Lower leg skin (tissue), 3 donors: ENCODE data around the gene SWAP70.

Experiments
- CTCF ChIP-seq, 3 donors: fragments of 450-650 bp; IDR thresholded peaks; one replicate each; pipeline ENCODE4 v1.5.1; 2016; ENCODE audit warnings: antibody characterized with exemption in 3 of 3, mild to moderate bottlenecking in 3 of 3, moderate library complexity in 2 of 3
- POLR2A ChIP-seq, 2 donors: fragments of 450-650 bp; IDR thresholded peaks; one replicate each; pipeline ENCODE4 v1.6.1; 2016 to 2017; ENCODE audit warnings: antibody characterized with exemption in 2 of 2, mild to moderate bottlenecking in 1 of 2, moderate library complexity in 1 of 2

DNA sequence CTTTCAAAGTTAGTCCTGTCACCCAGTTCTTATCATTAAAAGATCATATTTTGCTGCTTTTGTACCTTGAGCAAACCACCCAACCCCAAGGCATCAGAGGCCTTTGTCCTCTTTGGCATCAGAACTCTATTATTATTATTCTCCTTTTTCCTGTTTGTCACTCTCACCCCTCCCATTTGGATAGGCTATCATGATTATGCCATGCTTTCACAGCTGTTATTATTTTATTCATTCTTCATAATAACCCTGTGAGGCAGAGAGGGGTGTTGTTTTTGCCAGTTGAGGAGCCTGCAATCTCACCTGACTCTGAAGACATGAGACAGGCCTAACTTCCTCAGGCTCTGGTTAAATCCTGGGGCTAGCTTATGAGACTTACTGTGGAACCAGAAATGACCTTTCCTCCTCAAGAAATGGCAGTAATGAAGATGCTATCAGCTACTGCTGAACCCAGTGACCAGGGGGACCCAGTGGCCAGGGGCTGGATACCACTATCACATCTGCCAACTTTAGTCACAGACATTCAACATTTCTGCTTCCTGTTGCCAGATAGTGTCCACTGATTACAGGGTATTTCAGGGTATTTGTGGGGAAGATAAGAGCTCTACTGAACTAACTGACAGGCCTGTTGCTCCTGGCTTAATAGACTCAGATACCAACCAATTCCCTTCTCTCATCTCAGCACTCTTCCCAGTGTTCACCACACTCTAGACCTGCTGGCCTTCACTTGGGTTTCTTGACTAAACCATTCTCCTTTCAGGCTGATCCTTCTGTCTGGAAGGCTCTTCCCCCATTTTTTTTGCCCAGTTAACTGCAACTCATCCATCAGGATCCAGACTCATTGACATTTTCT, 11.8 kb upstream of the SWAP70 start:
- no peak for TF ChIP-seq CTCF (IDR thresholded peaks at IDR 0.05)
- no peak for TF ChIP-seq POLR2A (IDR thresholded peaks at IDR 0.05)
